GM20000 (cell line): ENCODE measurements around the gene PRKAR2B.
"Not testable (repeated sequence)": the region's sequence is repeated elsewhere in the genome, so short reads cannot be mapped to it uniquely, and the experiment has no call there.

Experiments used
- DNase-seq: peaks from one replicate; pipeline ENCODE4 v3.0.0; 2012; ENCODE audit warnings: low spot score
- CTCF ChIP-seq: IDR thresholded peaks from 2 replicates; pipeline ENCODE4 v1.5.1; 2012; ENCODE audit warnings: mild to moderate bottlenecking, control low read depth; ENCODE audit errors: extremely low read depth, missing control alignments

PRKAR2B gene

DNA sequence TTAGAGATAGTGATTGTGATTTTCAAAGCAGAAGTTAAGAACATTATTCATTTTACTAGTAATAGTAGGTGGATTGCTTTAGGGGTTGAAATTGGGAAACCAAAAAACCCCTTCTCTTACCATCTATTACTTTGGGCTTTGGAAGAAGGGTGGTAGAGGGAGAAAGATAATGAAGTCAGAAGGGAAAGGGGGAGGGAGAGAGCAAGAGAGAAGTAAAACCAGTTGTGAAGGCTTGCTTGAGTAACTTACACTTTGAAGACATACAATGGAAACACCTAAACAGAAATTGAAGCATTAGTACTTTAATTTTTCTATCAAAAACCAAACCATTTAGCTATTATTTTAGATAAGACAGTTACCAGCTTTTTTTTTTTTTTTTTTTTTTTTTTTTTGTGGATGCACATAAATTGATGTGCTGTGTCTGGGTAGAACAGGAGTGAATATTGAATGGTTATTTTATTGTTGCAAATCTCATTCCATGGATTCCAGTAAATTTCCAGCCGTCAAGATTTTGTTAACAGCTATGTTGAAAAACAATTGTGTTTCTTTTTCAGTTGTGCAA, 5.5 kb downstream of the PRKAR2B start:
- no peak for TF ChIP-seq CTCF

DNA sequence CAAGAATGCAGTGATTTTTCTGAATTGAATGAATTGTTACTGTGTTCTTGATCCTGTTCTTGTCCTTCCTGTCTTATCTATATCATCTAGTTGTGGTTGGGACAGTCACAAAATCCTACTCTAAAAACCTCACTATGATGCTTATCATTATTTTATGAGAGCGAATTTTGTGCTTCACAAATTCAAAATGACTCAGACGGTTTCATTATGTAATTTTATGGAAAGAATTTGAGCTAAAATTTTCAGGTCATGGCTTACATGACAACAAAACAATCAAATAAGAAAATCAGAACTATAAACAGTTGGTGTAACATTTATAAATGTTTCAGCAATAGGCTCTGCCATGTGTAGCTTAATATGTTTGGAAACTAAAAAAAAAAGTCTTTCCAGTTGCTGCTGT, 6.9 kb downstream of the PRKAR2B start:
- no peak for TF ChIP-seq CTCF

More for the DNA sequence above, 5.5 kb downstream of the PRKAR2B start:
- DNase-seq: no peak

GRCh38 chr7:107054965-107055364, 10.5 kb downstream of the PRKAR2B start:
- DNase-seq: not testable (repeated sequence)

More for the DNA sequence above, 6.9 kb downstream of the PRKAR2B start:
- DNase-seq: no peak

DNA sequence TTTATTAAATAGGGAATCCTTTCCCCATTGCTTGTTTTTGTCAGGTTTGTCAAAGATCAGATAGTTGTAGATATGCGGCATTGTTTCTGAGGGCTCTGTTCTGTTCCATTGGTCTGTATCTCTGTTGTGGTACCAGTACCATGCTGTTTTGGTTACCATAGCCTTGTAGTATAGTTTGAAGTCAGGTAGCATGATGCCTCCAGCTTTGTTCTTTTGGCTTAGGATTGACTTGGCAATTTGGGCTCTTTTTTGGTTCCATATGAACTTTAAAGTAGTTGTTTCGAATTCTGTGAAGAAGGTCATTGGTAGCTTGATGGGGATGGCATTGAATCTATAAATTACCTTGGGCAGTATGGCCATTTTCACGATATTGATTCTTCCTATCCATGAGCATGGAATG, 11.6 kb downstream of the PRKAR2B start:
- DNase-seq: not testable (repeated sequence)

DNA sequence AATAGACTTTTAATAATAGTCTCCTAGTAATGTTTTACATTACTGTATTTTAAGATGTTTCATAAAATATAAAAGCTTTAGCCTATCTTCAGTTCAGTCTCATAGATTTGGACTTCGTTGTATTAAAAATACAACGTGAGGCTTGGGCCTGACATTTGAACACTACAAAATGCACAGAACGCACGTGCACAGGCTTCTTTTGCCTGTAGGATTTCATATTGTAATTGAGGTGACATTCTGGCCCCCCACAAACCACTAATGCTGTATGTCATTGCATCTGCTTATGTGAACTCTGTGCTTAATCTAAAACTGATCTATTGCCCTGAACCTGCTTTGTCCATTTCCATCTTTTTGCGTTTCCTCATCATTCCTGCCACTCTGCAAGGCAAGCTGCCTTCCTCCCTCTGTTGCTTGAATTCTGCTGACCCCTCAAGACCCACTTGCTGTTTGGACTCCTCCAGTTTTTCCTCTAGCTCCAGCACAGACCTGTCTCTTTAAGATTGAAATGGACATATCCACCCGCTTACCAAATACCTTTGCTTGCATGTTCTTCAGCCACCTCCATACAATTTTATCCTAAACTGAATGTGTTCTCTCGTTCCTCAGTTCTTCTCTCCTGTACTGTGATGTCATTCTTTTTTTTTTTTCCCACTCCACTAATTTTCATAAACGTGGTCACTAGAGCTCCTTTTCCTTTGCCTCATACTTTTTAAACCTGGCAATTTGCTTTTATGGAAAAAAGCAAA, 12.4 kb downstream of the PRKAR2B start:
- TF ChIP-seq CTCF: no peak
- DNase-seq: no peak

GRCh38 chr7:107057474-107057833, 12.9 kb downstream of the PRKAR2B start:
- no peak for TF ChIP-seq CTCF
- DNase-seq: no peak

DNA sequence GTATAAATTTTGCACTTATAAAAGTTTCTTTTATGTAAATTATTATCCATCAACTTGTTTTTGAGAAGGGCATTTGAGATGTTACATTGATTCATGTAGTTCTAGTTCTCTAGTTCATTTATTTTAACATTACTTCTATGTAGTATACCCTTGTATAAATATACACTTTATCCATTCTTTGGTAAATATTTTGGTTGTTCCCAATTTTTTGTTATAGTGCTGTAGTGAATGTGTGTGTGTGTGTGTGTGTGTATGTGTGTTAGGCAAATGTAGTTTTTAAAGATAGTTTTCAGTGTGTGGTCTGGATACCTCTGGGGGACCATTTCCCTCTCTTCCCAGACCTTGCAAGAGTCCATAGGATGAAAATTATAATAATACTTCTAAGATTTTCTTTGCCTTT, 15.0 kb downstream of the PRKAR2B start:
- TF ChIP-seq CTCF: no peak
- DNase-seq: no peak

DNA sequence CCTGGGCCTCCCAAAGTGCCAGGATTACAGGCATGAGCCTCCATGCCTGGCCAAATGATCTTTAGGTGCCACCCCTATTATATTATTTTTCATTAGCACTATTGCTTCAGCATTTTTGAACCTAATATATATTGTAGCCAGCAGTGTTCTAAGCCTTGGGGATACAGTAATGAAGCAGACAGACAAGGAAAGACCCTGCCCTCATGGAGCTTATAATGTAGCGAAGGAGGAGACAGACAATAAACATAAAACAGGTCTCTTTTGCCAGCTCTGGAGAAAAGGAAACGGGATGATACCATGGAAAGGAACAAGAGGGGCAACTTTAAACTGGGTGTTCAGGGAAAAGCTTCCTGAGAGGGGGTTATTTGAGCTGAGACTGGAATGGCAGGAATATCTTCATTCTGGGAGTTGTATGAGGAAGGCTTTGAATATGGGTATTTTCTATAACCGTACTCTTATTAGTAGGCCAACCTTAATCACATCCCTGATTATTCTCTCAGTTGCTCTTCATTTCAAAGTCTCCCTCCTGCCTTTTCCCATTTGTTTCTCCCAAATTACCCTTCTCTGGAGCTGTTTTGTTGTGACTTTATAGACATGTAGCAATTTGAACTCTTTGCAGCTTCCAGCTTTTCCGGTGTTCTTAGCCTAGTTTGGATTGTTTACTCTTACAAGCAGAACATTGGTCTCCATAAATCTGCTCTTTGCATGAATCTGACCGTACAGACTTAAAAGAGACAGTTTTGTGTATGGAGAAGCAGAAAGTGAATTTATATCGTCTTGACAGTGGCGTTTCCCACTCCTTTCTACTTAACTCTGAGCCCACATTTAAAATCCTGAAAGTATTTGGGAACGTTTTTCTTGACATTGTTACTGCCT, 19.0 kb downstream of the PRKAR2B start:
- DNase-seq: no peak
- no peak for TF ChIP-seq CTCF
